SK-N-SH treated with all-trans-retinoic acid at 6 μM for 48 hours (cell line): ENCODE data around the gene CAMK2N2.

Source experiments
- ATAC-seq: fragments of 200-7000 bp; cut with Tn5 transposase; 3 replicates; pipeline ENCODE4 v1.9.1; 2020; ENCODE audit warnings: mild to moderate bottlenecking, moderate library complexity
- ARNTL ChIP-seq: fragments of 450-650 bp; formaldehyde crosslinking; IDR thresholded peaks from 2 replicates; pipeline ENCODE4 v1.5.0; 2020; ENCODE audit warnings: low read depth, mild to moderate bottlenecking, moderate library complexity, borderline replicate concordance
- BACH2 ChIP-seq: fragments of 250-450 bp; sonication (Bioruptor Pico); IDR thresholded peaks from 2 replicates; pipeline ENCODE4 v1.9.0; 2021; ENCODE audit warnings: mild to moderate bottlenecking, borderline replicate concordance
- CREB5 ChIP-seq: fragments of 250-450 bp; sonication (Bioruptor Pico); IDR thresholded peaks from 2 replicates; pipeline ENCODE4 v1.5.1; 2020; ENCODE audit warnings: low read depth, mild to moderate bottlenecking, moderate library complexity
- CSDC2 ChIP-seq: fragments of 250-450 bp; sonication (Bioruptor Pico); IDR thresholded peaks from 2 replicates; pipeline ENCODE4 v1.5.0; 2020; ENCODE audit warnings: mild to moderate bottlenecking, moderate library complexity
- CSRNP3 ChIP-seq: fragments of 250-450 bp; sonication (Bioruptor Pico); IDR thresholded peaks from 2 replicates; pipeline ENCODE4 v1.5.1; 2021; ENCODE audit warnings: mild to moderate bottlenecking, moderate library complexity
- ESRRG ChIP-seq: fragments of 250-450 bp; sonication (Bioruptor Pico); IDR thresholded peaks from 2 replicates; pipeline ENCODE4 v1.6.1; 2021; ENCODE audit warnings: mild to moderate bottlenecking
- GLIS3 ChIP-seq: fragments of 250-450 bp; sonication (Bioruptor Pico); IDR thresholded peaks from 2 replicates; pipeline ENCODE4 v1.5.0; 2020; ENCODE audit warnings: mild to moderate bottlenecking, moderate library complexity
- ISL1 ChIP-seq: fragments of 250-450 bp; sonication (Bioruptor Pico); IDR thresholded peaks from 2 replicates; pipeline ENCODE4 v2.1.2; 2022; ENCODE audit warnings: mild to moderate bottlenecking, moderate library complexity
- OSR1 ChIP-seq: fragments of 250-450 bp; sonication (Bioruptor Pico); IDR thresholded peaks from 2 replicates; pipeline ENCODE4 v1.8.0; 2022; ENCODE audit warnings: moderate library complexity, mild to moderate bottlenecking, inconsistent platforms
- PPARA ChIP-seq: fragments of 250-450 bp; sonication (Bioruptor Pico); IDR thresholded peaks from 2 replicates; pipeline ENCODE4 v1.5.0; 2020; ENCODE audit warnings: mild to moderate bottlenecking, borderline replicate concordance
- RARB ChIP-seq: fragments of 250-450 bp; sonication (Bioruptor Pico); IDR thresholded peaks from 2 replicates; pipeline ENCODE4 v1.8.0; 2021; ENCODE audit warnings: mild to moderate bottlenecking, moderate library complexity
- SNAI2 ChIP-seq: fragments of 250-450 bp; sonication (Bioruptor Pico); IDR thresholded peaks from 2 replicates; pipeline ENCODE4 v1.5.0; 2020; ENCODE audit warnings: mild to moderate bottlenecking, moderate library complexity
- TCF4 ChIP-seq: fragments of 250-450 bp; sonication (Bioruptor Pico); IDR thresholded peaks from 2 replicates; pipeline ENCODE4 v1.8.0; 2021; ENCODE audit warnings: mild to moderate bottlenecking, moderate library complexity, borderline replicate concordance
- TOX ChIP-seq: fragments of 250-450 bp; sonication (Bioruptor Pico); IDR thresholded peaks from 2 replicates; pipeline ENCODE4 v1.8.0; 2021; ENCODE audit warnings: mild to moderate bottlenecking, moderate library complexity, borderline replicate concordance
- TSHZ2 ChIP-seq: fragments of 250-450 bp; sonication (Bioruptor Pico); IDR thresholded peaks from 2 replicates; pipeline ENCODE4 v1.5.0; 2020; ENCODE audit warnings: mild to moderate bottlenecking, moderate library complexity
- ZC3H10 ChIP-seq: fragments of 250-450 bp; sonication (Bioruptor Pico); IDR thresholded peaks from 2 replicates; pipeline ENCODE4 v1.5.1; 2021; ENCODE audit warnings: mild to moderate bottlenecking, moderate library complexity
- ZFP3 ChIP-seq: fragments of 250-450 bp; sonication (Bioruptor Pico); IDR thresholded peaks from 2 replicates; pipeline ENCODE4 v1.5.0; 2020; ENCODE audit warnings: mild to moderate bottlenecking, moderate library complexity
- ZFP30 ChIP-seq: fragments of 450-650 bp; formaldehyde crosslinking; IDR thresholded peaks from 2 replicates; pipeline ENCODE4 v1.5.0; 2022; ENCODE audit warnings: mild to moderate bottlenecking, moderate library complexity
- ZNF565 ChIP-seq: fragments of 450-650 bp; formaldehyde crosslinking; conservative IDR thresholded peaks from 2 replicates; pipeline ENCODE4 v1.5.0; 2020; ENCODE audit warnings: low read depth, mild to moderate bottlenecking, moderate library complexity
- ZNF70 ChIP-seq: fragments of 450-650 bp; formaldehyde crosslinking; IDR thresholded peaks from 2 replicates; pipeline ENCODE4 v1.5.0; 2020; ENCODE audit warnings: mild to moderate bottlenecking, moderate library complexity
- ZNF8 ChIP-seq: fragments of 450-650 bp; formaldehyde crosslinking; IDR thresholded peaks from 2 replicates; pipeline ENCODE4 v1.5.0; 2020; ENCODE audit warnings: mild to moderate bottlenecking, moderate library complexity
- TF ChIP-seq, protein P1 (sequence below): fragments of 250-450 bp; sonication (Bioruptor Pico); IDR thresholded peaks from 2 replicates; pipeline ENCODE4 v1.8.0; 2021; ENCODE audit warnings: low read depth, mild to moderate bottlenecking, moderate library complexity, borderline replicate concordance
- TF ChIP-seq, protein P2 (sequence below): fragments of 250-450 bp; sonication (Bioruptor Pico); IDR thresholded peaks from 2 replicates; pipeline ENCODE4 v1.8.0; 2020; ENCODE audit warnings: mild to moderate bottlenecking, moderate library complexity, borderline replicate concordance

The CAMK2N2 gene

DNA sequence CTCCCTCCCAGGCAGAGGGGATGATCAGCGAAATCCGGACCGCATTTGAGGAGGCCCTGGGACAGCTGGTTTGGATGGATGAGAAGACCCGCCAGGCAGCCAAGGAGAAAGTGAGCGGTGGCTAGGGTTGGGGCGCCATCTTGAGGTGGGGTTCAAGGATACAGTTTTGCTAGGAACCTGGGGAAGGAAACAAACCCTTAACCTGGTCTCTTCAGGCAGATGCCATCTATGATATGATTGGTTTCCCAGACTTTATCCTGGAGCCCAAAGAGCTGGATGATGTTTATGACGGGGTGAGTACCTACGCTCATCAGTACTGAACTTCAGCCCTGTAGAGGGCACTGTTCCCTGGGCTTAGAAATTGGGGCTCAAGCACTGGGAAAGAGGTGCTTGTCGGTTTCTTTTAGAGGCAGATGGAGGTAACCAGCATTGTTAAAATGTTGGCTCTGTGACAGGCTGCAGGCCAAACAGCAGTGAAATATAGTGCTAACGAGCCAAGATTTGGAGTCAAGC lies 28.1 kb upstream of the CAMK2N2 start:
- ATAC-seq: peak; percentile 75
- TF ChIP-seq ZNF70 (CRISPR knock-in tag) (no peak), ISL1 (CRISPR knock-in tag) (no peak), OSR1 (CRISPR knock-in tag) (no peak), TCF4 (CRISPR knock-in tag) (no peak), ZFP30 (CRISPR knock-in tag) (no peak), ARNTL (no peak)

DNA sequence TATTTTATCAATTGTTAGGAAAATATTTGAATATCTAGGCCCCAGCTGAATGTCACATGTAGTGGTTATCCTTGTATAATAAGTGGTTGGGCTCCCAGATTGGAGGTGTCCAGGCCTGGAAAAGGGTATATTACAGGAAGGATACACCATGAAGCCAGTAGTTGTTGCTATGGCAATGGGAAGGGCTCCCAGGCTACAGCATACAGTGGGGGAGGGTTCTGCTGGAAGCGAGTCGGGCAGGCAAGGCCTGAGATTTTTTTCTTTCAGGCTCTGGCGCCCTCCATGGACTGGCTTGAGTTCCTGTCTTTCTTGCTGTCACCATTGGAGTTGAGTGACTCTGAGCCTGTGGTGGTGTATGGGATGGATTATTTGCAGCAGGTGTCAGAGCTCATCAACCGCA lies 23.3 kb upstream of the CAMK2N2 start:
- peak; percentile 92 for ATAC-seq
- no peak for TF ChIP-seq CSDC2 (CRISPR knock-in tag)
- TF ChIP-seq, protein P1, sequence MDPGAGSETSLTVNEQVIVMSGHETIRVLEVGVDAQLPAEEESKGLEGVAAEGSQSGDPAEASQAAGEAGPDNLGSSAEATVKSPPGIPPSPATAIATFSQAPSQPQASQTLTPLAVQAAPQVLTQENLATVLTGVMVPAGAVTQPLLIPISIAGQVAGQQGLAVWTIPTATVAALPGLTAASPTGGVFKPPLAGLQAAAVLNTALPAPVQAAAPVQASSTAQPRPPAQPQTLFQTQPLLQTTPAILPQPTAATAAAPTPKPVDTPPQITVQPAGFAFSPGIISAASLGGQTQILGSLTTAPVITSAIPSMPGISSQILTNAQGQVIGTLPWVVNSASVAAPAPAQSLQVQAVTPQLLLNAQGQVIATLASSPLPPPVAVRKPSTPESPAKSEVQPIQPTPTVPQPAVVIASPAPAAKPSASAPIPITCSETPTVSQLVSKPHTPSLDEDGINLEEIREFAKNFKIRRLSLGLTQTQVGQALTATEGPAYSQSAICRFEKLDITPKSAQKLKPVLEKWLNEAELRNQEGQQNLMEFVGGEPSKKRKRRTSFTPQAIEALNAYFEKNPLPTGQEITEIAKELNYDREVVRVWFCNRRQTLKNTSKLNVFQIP: no peak
- no peak for TF ChIP-seq ZNF8 (CRISPR knock-in tag)
- TF ChIP-seq RARB (CRISPR knock-in tag): no peak
- TF ChIP-seq TOX (CRISPR knock-in tag): no peak
- TF ChIP-seq ZC3H10 (CRISPR knock-in tag): no peak
- no peak for TF ChIP-seq OSR1 (CRISPR knock-in tag)
- TF ChIP-seq ISL1 (CRISPR knock-in tag): no peak
- no peak for TF ChIP-seq GLIS3
- TF ChIP-seq SNAI2 (CRISPR knock-in tag): no peak
- no peak for TF ChIP-seq ZNF565 (CRISPR knock-in tag)
- no peak for TF ChIP-seq ARNTL
- no peak for TF ChIP-seq ZFP3 (CRISPR knock-in tag)
- no peak for TF ChIP-seq PPARA (CRISPR knock-in tag)
- no peak; the same call in 1 of the 2 replicates for TF ChIP-seq ZNF70 (CRISPR knock-in tag)
- TF ChIP-seq, all 23 proteins: peak for 0

DNA sequence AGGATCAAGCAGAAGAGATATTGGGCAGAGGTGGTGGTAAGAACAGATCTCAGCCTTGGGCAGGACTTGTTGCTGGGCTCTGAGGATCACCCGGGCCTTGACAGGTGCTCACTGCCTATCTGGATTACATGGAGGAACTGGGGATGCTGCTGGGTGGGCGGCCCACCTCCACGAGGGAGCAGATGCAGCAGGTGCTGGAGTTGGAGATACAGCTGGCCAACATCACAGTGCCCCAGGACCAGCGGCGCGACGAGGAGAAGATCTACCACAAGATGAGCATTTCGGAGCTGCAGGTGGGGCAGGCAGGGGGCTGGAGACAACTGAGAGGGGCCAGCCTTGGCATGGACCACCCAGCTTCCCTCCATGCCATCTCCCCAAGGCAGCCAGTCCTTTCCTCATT lies 22.3 kb upstream of the CAMK2N2 start:
- TF ChIP-seq ARNTL (no peak), CSDC2 (CRISPR knock-in tag) (no peak), ESRRG (no peak), ZNF70 (CRISPR knock-in tag) (no peak), SNAI2 (CRISPR knock-in tag) (no peak), ISL1 (CRISPR knock-in tag) (no peak), PPARA (CRISPR knock-in tag) (no peak), BACH2 (CRISPR knock-in tag) (no peak), RARB (CRISPR knock-in tag) (no peak), ZC3H10 (CRISPR knock-in tag) (no peak), ZNF8 (CRISPR knock-in tag) (no peak), GLIS3 (no peak), TSHZ2 (CRISPR knock-in tag) (no peak), CREB5 (CRISPR knock-in tag) (no peak), CSRNP3 (no peak)
- TF ChIP-seq, protein P1: no peak
- TF ChIP-seq, protein P2, sequence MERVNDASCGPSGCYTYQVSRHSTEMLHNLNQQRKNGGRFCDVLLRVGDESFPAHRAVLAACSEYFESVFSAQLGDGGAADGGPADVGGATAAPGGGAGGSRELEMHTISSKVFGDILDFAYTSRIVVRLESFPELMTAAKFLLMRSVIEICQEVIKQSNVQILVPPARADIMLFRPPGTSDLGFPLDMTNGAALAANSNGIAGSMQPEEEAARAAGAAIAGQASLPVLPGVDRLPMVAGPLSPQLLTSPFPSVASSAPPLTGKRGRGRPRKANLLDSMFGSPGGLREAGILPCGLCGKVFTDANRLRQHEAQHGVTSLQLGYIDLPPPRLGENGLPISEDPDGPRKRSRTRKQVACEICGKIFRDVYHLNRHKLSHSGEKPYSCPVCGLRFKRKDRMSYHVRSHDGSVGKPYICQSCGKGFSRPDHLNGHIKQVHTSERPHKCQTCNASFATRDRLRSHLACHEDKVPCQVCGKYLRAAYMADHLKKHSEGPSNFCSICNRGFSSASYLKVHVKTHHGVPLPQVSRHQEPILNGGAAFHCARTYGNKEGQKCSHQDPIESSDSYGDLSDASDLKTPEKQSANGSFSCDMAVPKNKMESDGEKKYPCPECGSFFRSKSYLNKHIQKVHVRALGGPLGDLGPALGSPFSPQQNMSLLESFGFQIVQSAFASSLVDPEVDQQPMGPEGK (CRISPR knock-in tag): no peak
- ATAC-seq: no peak
